Naive thymus-derived CD4-positive, alpha-beta T cell (primary cell): ENCODE data around the gene LMO3. TPM values are rescaled to one million over a fixed set of nuclear protein-coding genes. Genes with fewer than 3 reads are reported as not detected.

Experiments used
- ATAC-seq: fragments of 150-1000 bp; cut with Tn5 transposase; 2 replicates; pipeline ENCODE4 v1.10.0; 2021; ENCODE audit warnings: mild to moderate bottlenecking, moderate library complexity
- CTCF ChIA-PET: fragments of 350-600 bp; sonication (Branson Sonifier 250); formaldehyde crosslinking; loops from one replicate; lab custom pipeline; 2021; ENCODE audit warnings: antibody characterized with exemption; lab: Charles Lee
- POLR2A ChIA-PET: fragments of 350-600 bp; sonication (Branson Sonifier 250); formaldehyde crosslinking; loops from one replicate; lab custom pipeline; 2021; ENCODE audit warnings: antibody characterized with exemption, inconsistent platforms; lab: Charles Lee
- DNase-seq, 9 donors: peaks; one replicate each; pipeline versions ENCODE4 v3.0.0 to v3.0.0-alpha.2; 2020 to 2022; ENCODE audit warnings: mixed read lengths in 1 of 9
- H3K27ac ChIP-seq: one replicate; pipeline ENCODE4 v1.7.0; 2013; ENCODE audit warnings: mild to moderate bottlenecking, low read depth, low read length, moderate library complexity
- H3K27me3 ChIP-seq, 2 donors: one replicate each; pipeline ENCODE4 v1.7.0; 2013; ENCODE audit warnings: low read length in 2 of 2, mild to moderate bottlenecking in 2 of 2, moderate library complexity in 2 of 2; ENCODE audit not compliant: control insufficient read depth in 2 of 2, insufficient read depth in 2 of 2
- H3K36me3 ChIP-seq, 3 experiments: 1 replicate in 2 of 3; 2 replicates in 1 of 3; pipeline ENCODE4 v1.7.0; 2013; ENCODE audit warnings: low read length in 3 of 3, mild to moderate bottlenecking in 3 of 3, moderate library complexity in 1 of 3; ENCODE audit not compliant: insufficient read depth in 3 of 3, control insufficient read depth in 2 of 3
- H3K4me1 ChIP-seq, 2 donors: one replicate each; pipeline ENCODE4 v1.7.0; 2013; ENCODE audit warnings: low read length in 2 of 2, mild to moderate bottlenecking in 2 of 2, moderate library complexity in 1 of 2; ENCODE audit not compliant: control insufficient read depth in 2 of 2, insufficient read depth in 2 of 2
- H3K4me3 ChIP-seq: 2 replicates; pipeline ENCODE4 v1.7.0; 2013; ENCODE audit warnings: mild to moderate bottlenecking, low read length
- H3K9me3 ChIP-seq, 3 experiments: 1 replicate in 2 of 3; 2 replicates in 1 of 3; pipeline ENCODE4 v1.7.0; 2013; ENCODE audit warnings: low read length in 3 of 3; ENCODE audit not compliant: control insufficient read depth in 2 of 3
- H3K27ac Mint-ChIP-seq, 9 donors: one replicate each; pipeline ENCODE4 v1.8.0; 2020 to 2022; ENCODE audit warnings: mixed read lengths in 9 of 9, mild to moderate bottlenecking in 8 of 9, moderate library complexity in 5 of 9, inconsistent platforms in 2 of 9
- H3K27me3 Mint-ChIP-seq, 5 donors: one replicate each; pipeline ENCODE4 v1.8.0; 2021 to 2022; ENCODE audit warnings: mixed read lengths in 5 of 5, mild to moderate bottlenecking in 1 of 5
- H3K36me3 Mint-ChIP-seq, 5 donors: one replicate each; pipeline ENCODE4 v1.8.0; 2020 to 2022; ENCODE audit warnings: mixed read lengths in 5 of 5, mild to moderate bottlenecking in 3 of 5, inconsistent platforms in 1 of 5
- H3K4me1 Mint-ChIP-seq, 7 donors: one replicate each; pipeline ENCODE4 v1.8.0; 2020 to 2022; ENCODE audit warnings: mixed read lengths in 7 of 7, mild to moderate bottlenecking in 3 of 7, inconsistent platforms in 1 of 7
- H3K4me3 Mint-ChIP-seq, 10 donors: one replicate each; pipeline ENCODE4 v1.8.0; 2020 to 2022; ENCODE audit warnings: mild to moderate bottlenecking in 10 of 10, mixed read lengths in 10 of 10, moderate library complexity in 6 of 10, inconsistent platforms in 2 of 10
- H3K9me3 Mint-ChIP-seq, 11 donors: one replicate each; pipeline ENCODE4 v1.8.0; 2020 to 2022; ENCODE audit warnings: mixed read lengths in 11 of 11, mild to moderate bottlenecking in 4 of 11, inconsistent platforms in 1 of 11, moderate library complexity in 1 of 11
- intact Hi-C, 2 donors: fragments of 100-400 bp; cut with micrococcal nuclease; formaldehyde crosslinking; loops; one replicate each; pipeline ENCODE4 v1.15.1; 2023
- polyA plus RNA-seq, 2 donors: library from polyadenylated mRNA; unstranded; fragments of 300-500 nt; fragmentation: Illumina TruSeq; gene quantifications; one replicate each; pipeline ENCODE4 v1.2.3, GENCODE V29; 2021
- total RNA-seq, 6 experiments: library from RNA in 5 of 6; stranded (reverse) in 5 of 6; gene quantifications; 1 replicate in 5 of 6; 2 replicates in 1 of 6; pipeline ENCODE4 v1.2.3 and lab custom pipeline; 2021 to 2026

LMO3 gene
- total and polyA plus RNA-seq, 7 experiments from 2014 or later: not detected

DNA sequence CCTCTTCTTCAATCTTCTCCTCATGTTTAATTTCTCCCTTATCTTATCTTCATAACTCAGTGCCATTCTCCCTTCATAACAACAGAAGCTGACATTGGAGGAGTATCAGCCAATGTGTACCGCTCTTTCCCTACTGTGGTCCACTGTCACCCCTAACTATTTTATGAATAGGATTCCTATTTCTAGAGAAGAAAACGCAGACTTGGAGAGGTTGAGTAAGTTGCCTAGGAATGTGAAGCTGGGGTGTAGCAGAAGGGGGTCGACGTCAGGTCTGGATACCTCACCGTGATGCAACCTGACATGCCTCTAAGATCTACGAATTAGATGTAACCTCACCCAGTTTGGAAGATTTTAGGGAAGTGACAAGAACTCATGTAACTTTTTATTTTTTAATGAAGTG is 17.1 kb downstream of the LMO3 start:
- Histone ChIP-seq H3K4me3 (no peak overlapping the region), H3K9me3 (no peaks in the 10 kb centered on the region), H3K4me1 (no peaks in the 10 kb centered on the region), H3K27ac (no peak overlapping the region), H3K36me3 (no peaks in the 10 kb centered on the region), H3K27me3 (no peaks in the 10 kb centered on the region)
- no peaks in the 10 kb centered on the region for H3K4me1 Mint-ChIP-seq
- no peak for ATAC-seq
- H3K27ac Mint-ChIP-seq: no peak overlapping the region
- H3K36me3 Mint-ChIP-seq: no peaks in the 10 kb centered on the region
- CTCF ChIA-PET: no interaction called here
- no peaks in the 10 kb centered on the region for H3K27me3 Mint-ChIP-seq
- H3K4me3 Mint-ChIP-seq: no peak overlapping the region
- H3K9me3 Mint-ChIP-seq: peaks cover 0 to 13% (median 2%) of the 10 kb centered on the region in 11 donors
- DNase-seq: no peak
- intact Hi-C loops: no loop called here
- POLR2A ChIA-PET: no interaction called here

DNA sequence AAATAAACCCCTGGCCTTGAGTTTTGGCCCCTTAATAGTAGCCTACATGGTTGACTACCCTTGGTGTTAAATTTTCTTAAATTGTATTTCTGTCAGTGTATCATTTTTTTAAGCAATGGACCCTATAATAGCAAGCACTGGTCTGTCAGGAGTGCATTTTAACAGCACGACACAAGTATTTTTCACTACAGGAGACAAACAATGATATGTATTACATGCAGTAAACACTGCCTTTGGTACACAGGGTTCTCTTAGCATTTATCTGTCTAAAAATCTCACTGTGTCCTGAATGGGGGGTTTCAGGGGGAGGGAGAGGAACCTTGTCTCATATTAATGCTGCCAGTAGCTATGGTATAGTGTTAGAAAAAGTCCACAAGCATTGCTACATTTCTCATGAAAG is 18.4 kb downstream of the LMO3 start:
- Mint-ChIP-seq H3K27me3 (no peaks in the 10 kb centered on the region), H3K27ac (no peak overlapping the region), H3K36me3 (no peaks in the 10 kb centered on the region), H3K4me1 (no peaks in the 10 kb centered on the region), H3K4me3 (no peak overlapping the region), H3K9me3 (peaks cover 0 to 24% (median 4%) of the 10 kb centered on the region in 11 donors)
- ChIA-PET CTCF (no interaction called here), POLR2A (no interaction called here)
- H3K4me3 ChIP-seq: no peak overlapping the region
- ATAC-seq (no peak), DNase-seq (no peak)
- no peaks in the 10 kb centered on the region for H3K36me3 ChIP-seq
- H3K9me3 ChIP-seq: no peaks in the 10 kb centered on the region
- no peaks in the 10 kb centered on the region for H3K4me1 ChIP-seq
- no peak overlapping the region for H3K27ac ChIP-seq
- intact Hi-C loops: no loop called here
- no peaks in the 10 kb centered on the region for H3K27me3 ChIP-seq

- Mint-ChIP-seq H3K4me3 (no peak overlapping the region), H3K36me3 (no peaks in the 10 kb centered on the region), H3K4me1 (no peaks in the 10 kb centered on the region), H3K27ac (no peak overlapping the region), H3K9me3 (peaks cover 0 to 27% (median 4%) of the 10 kb centered on the region in 11 donors), H3K27me3 (no peaks in the 10 kb centered on the region)
- H3K4me3 ChIP-seq: no peak overlapping the region
- no peaks in the 10 kb centered on the region for H3K27me3 ChIP-seq
- ATAC-seq (no peak), DNase-seq (no peak)
- H3K36me3 ChIP-seq: no peaks in the 10 kb centered on the region
- no peaks in the 10 kb centered on the region for H3K9me3 ChIP-seq
- POLR2A ChIA-PET: no interaction called here
- CTCF ChIA-PET: no interaction called here
- no peak overlapping the region for H3K27ac ChIP-seq
- H3K4me1 ChIP-seq: no peaks in the 10 kb centered on the region
- intact Hi-C loops: no loop called here
These were observed 18.9 kb downstream of the LMO3 start for GRCh38 chr12:16587110-16587453.

DNA sequence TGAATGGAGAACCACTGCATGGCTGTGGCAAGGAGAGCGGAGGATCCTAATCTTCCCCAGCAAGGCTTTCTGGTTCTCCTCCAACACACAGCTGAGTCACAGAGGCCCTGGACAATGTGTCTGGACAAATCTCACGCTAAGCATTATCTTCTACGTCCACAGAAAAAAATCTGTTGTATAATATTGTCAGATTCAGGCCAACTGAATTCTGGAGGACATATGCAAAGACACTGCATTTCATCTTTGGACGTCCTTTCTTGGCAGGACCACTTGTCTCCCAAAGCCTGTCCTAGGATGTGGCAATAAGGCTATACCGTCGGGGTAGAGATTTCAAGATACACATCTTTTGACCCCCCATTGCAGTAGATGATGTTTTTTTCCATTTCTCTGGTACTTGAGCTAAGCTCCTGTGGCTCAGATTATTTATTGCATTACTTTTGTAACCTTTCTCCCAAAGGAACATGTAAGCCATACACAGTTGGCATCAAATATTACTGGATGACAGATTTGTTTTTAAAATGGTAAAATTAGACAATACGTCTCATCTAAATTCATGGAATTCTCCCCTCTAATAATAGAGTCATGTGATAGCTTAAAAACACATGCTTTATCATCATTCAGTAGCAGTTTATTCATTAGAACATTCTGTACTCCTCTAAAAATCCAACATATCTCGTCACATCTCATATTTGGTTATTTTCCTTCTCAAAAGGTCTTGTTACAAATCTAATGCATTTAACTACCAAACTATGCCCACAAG is 19.4 kb downstream of the LMO3 start:
- POLR2A ChIA-PET: no interaction called here
- no peak overlapping the region for H3K4me3 ChIP-seq

DNA sequence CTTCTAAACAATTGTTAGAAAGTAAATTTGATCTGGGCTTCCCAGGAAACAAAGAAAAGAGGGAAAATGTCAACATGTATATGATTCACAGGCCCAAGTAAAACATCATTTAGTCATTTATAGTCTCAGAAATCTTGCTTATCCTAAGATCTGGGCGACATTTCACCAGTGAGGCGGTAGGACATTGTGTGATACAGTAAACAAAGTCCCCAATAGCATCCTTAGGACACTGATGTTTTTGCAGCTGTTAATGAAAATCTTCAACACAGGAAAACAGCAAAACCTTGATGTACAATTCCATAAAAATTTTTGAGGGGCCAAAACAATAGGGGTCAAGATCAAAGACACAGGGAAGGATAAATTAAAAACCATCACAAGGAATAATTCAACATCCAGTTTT is 20.2 kb downstream of the LMO3 start:
- H3K4me1 ChIP-seq: no peaks in the 10 kb centered on the region
- H3K27ac Mint-ChIP-seq: no peak overlapping the region
- no peak for ATAC-seq
- no peaks in the 10 kb centered on the region for H3K4me1 Mint-ChIP-seq
- DNase-seq: no peak
- H3K27ac ChIP-seq: no peak overlapping the region
- intact Hi-C loops: no loop called here
- no peak overlapping the region for H3K4me3 ChIP-seq
- no peaks in the 10 kb centered on the region for H3K27me3 Mint-ChIP-seq
- no peaks in the 10 kb centered on the region for H3K36me3 Mint-ChIP-seq
- H3K4me3 Mint-ChIP-seq: no peak overlapping the region
- no peaks in the 10 kb centered on the region for H3K9me3 ChIP-seq
- H3K36me3 ChIP-seq: no peaks in the 10 kb centered on the region
- no peaks in the 10 kb centered on the region for H3K27me3 ChIP-seq
- CTCF ChIA-PET: no interaction called here
- H3K9me3 Mint-ChIP-seq: peaks cover 0 to 29% (median 3%) of the 10 kb centered on the region in 11 donors
- POLR2A ChIA-PET: no interaction called here

More for the DNA sequence above, 19.4 kb downstream of the LMO3 start:
- H3K4me1 ChIP-seq: no peaks in the 10 kb centered on the region
- DNase-seq (no peak), ATAC-seq (no peak)
- CTCF ChIA-PET: no interaction called here
- intact Hi-C loops: no loop called here
- H3K4me1 Mint-ChIP-seq: no peaks in the 10 kb centered on the region
- H3K36me3 Mint-ChIP-seq: no peaks in the 10 kb centered on the region
- H3K9me3 ChIP-seq: no peaks in the 10 kb centered on the region
- no peaks in the 10 kb centered on the region for H3K27me3 Mint-ChIP-seq
- H3K4me3 Mint-ChIP-seq: no peak overlapping the region
- no peak overlapping the region for H3K27ac Mint-ChIP-seq
- H3K27me3 ChIP-seq: no peaks in the 10 kb centered on the region
- no peak overlapping the region for H3K27ac ChIP-seq
- no peaks in the 10 kb centered on the region for H3K36me3 ChIP-seq
- peaks cover 0 to 29% (median 4%) of the 10 kb centered on the region in 11 donors for H3K9me3 Mint-ChIP-seq

DNA sequence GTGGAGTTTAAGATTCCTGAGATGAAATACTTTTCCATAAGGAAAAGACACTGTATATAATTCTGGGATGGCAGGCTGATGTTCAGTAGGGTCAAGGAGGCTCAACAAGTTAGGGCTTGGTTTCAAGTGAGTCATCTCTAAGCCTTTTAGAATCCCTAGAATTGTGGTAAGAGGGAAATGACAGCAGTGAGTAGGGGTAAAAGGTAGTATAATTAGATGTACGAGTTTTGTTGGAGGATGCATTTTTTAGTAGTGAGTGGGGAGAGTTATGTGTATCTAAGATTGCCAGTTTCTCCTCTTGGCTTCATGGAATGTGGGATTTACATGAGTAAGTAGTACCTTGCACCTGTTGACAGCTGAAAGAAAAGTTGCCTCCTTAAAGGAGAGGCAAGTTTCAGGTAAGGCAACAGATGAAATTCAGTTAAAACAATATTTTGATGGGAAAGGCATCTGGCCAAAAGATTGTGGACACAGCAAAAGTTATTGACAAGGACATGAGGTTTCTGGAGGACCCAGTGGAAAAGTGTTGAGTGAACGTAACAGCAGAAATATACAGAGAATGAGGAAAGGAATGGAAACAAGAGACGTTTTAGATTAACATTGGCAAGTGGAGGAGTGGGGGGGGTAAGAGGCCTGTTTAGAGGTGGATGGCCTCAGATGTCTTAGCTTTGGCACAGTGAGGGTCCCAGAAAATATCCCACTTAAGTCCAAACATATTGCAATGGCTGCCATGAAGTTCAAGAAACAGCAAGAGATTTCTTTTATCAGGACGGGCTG is 21.8 kb downstream of the LMO3 start:
- H3K4me3 ChIP-seq: no peak overlapping the region
- H3K9me3 Mint-ChIP-seq: peaks cover 0 to 29% (median 3%) of the 10 kb centered on the region in 11 donors
- H3K27ac ChIP-seq: no peak overlapping the region
- H3K9me3 ChIP-seq: no peaks in the 10 kb centered on the region
- no peak overlapping the region for H3K27ac Mint-ChIP-seq
- CTCF ChIA-PET: no interaction called here
- no peaks in the 10 kb centered on the region for H3K27me3 ChIP-seq
- H3K27me3 Mint-ChIP-seq: no peaks in the 10 kb centered on the region
- POLR2A ChIA-PET: no interaction called here
- no peaks in the 10 kb centered on the region for H3K36me3 ChIP-seq
- ATAC-seq (no peak), DNase-seq (no peak)
- no peaks in the 10 kb centered on the region for H3K4me1 Mint-ChIP-seq
- no peaks in the 10 kb centered on the region for H3K36me3 Mint-ChIP-seq
- H3K4me3 Mint-ChIP-seq: no peak overlapping the region
- no peaks in the 10 kb centered on the region for H3K4me1 ChIP-seq
- intact Hi-C loops: no loop called here

DNA sequence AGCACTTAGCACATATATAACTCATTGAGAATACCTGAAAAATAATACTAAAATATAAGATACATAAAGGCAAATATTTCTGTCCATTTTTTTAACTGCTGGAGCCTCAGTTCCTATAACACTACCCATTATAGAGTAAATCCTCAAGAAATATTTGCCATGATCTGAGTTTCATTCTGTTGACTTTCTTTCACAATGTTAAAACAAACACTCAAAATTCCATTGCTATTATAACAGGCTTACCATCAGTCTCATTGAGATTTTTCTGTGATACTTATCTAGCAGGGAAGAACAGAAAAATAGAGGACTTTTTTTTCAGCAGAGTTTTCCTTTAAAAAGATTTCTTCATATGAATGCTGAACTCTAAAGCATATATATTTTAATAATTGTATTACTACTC is 24.5 kb downstream of the LMO3 start:
- H3K9me3 ChIP-seq: no peaks in the 10 kb centered on the region
- ChIA-PET POLR2A (no interaction called here), CTCF (no interaction called here)
- H3K27me3 ChIP-seq: no peaks in the 10 kb centered on the region
- DNase-seq (no peak), ATAC-seq (no peak)
- H3K27me3 Mint-ChIP-seq: no peaks in the 10 kb centered on the region
- H3K36me3 ChIP-seq: no peaks in the 10 kb centered on the region
- no peak overlapping the region for H3K4me3 Mint-ChIP-seq
- H3K27ac ChIP-seq: no peak overlapping the region
- H3K27ac Mint-ChIP-seq: no peak overlapping the region
- H3K9me3 Mint-ChIP-seq: peaks cover 0 to 29% (median 3%) of the 10 kb centered on the region in 11 donors
- H3K4me1 Mint-ChIP-seq: no peaks in the 10 kb centered on the region
- H3K4me1 ChIP-seq: no peaks in the 10 kb centered on the region
- H3K36me3 Mint-ChIP-seq: no peaks in the 10 kb centered on the region
- intact Hi-C loops: no loop called here
- no peak overlapping the region for H3K4me3 ChIP-seq
